ENCODE measurements around the gene CHRNB2. TPM values are rescaled to one million over a fixed set of nuclear protein-coding genes. Genes with fewer than 3 reads are reported as not detected.

The CHRNB2 gene
- total and polyA plus RNA-seq, 2 of the 4 experiments (the other 2 are of a cell fraction): under 0.01 to 0.03 TPM

GRCh38 chr1:154609398-154610380, 42.1 kb downstream of the CHRNB2 start:
- Histone ChIP-seq H2AK9ac (replicated peaks; ENCODE audit: low read depth, low read length, poor library complexity) (no peak overlapping the region), H3K36me3 (ENCODE audit: control insufficient read depth, insufficient read depth, low read length) (peaks cover 3% of the 10 kb centered on the region), H4K8ac (ENCODE audit: low read depth in 2 of 2, low read length in 2 of 2) (peak overlapping the region in 1 of 2 experiments; percentile 91; a peak in 1 of 4 replicates), H2BK5ac (ENCODE audit: low read depth, low read length, poor library complexity, severe bottlenecking) (peak overlapping the region; percentile 67), H3K4ac (ENCODE audit: low read depth, low read length) (no peak overlapping the region), H3K4me2 (ENCODE audit: low read depth, low read length) (peak overlapping the region; percentile 95), H3K4me3 (ENCODE audit: insufficient read depth, low read depth, low read length) (no peak overlapping the region), H3K9me3 (ENCODE audit: control insufficient read depth, insufficient read depth, low read length) (no peaks in the 10 kb centered on the region), H4K5ac (ENCODE audit: low read depth, low read length) (no peak overlapping the region), H2AFZ (replicated peaks; ENCODE audit: low read length, poor library complexity) (peak overlapping the region; percentile 6), H3K4me1 (ENCODE audit: control insufficient read depth, insufficient read depth, low read length) (peaks cover 4% of the 10 kb centered on the region), H3K23ac (ENCODE audit: low read depth, low read length) (peak overlapping the region; percentile 49; the same call in 1 of the 2 replicates), H2BK15ac (ENCODE audit: low read depth, low read length) (no peak overlapping the region), H3K9ac (ENCODE audit: low read depth, low read length) (no peak overlapping the region), H3K18ac (ENCODE audit: low read depth, low read length) (no peak overlapping the region), H3K9me1 (ENCODE audit: insufficient read depth, low read length) (peaks cover 11% of the 10 kb centered on the region), H4K91ac (ENCODE audit: insufficient read depth, low read depth, low read length) (no peak overlapping the region), H3K56ac (ENCODE audit: extremely low read depth, insufficient read depth, low read length) (no peak overlapping the region), H3K14ac (replicated peaks; ENCODE audit: low read depth, low read length) (no peak overlapping the region; the same call in 1 of the 2 replicates), H3K27me3 (ENCODE audit: control insufficient read depth, insufficient read depth, low read length) (no peaks in the 10 kb centered on the region), H2BK20ac (ENCODE audit: low read depth, low read length) (no peak overlapping the region), H4K20me1 (ENCODE audit: insufficient read depth, low read length) (peaks cover 42% of the 10 kb centered on the region), H3K79me1 (ENCODE audit: low read depth in 1 of 2, low read length in 2 of 2) (peaks cover 34 to 64% of the 10 kb centered on the region in 2 experiments), H2AK5ac (ENCODE audit: low read depth, low read length) (0 out of 2 replicates have a peak overlapping the region, but pooled peaks have one; percentile 7), H3K27ac (ENCODE audit: insufficient read depth, low read length) (no peak overlapping the region; the same call in 1 of the 2 replicates), H2BK120ac (ENCODE audit: low read depth, low read length) (no peak overlapping the region)
- ATAC-seq (ENCODE audit: low read depth) (no peak), DNase-seq (peak; percentile 36)
- dilution Hi-C loops (cut with HindIII; ENCODE audit: low sequenced_read_pairs, unreplicated experiment) (no loop called here), in situ Hi-C loops (cut with MboI; ENCODE audit: low sequenced_read_pairs) (no loop called here), intact Hi-C loops (cut with micrococcal nuclease) (loop anchor here (5.0 kb wide), 1 partner anchor 268 kb away; no protein-coding TSS in a partner anchor)
- no CpG with 5 or more reads among the region's 12 CpGs for whole genome bisulfite sequencing, 2 experiments (ENCODE audit: extremely low coverage in 2 of 2, insufficient read length in 1 of 2)
- ChIA-PET POLR2A (ENCODE audit: unreplicated experiment) (no interaction called here), CTCF (interaction anchor here (1.0 kb wide), 1 partner anchor 11 kb away, joined by 3 read pairs; no protein-coding TSS in a partner anchor)
- no TSS peak for BruUV-seq (replicated peaks)
- TF ChIP-seq MAFK (IDR thresholded peaks at IDR 0.05; ENCODE audit: low read depth, low read length) (no peak), BHLHE40 (IDR thresholded peaks at IDR 0.05; ENCODE audit: low read depth, low read length) (no peak), CTCF (conservative IDR thresholded peaks at IDR 0.05; ENCODE audit: low read depth, low read length) (no peak), CHD1 (IDR thresholded peaks at IDR 0.05; ENCODE audit: low read depth, low read length) (no peak), POLR2A (IDR thresholded peaks at IDR 0.05; ENCODE audit: low read depth, low read length) (no peak), RCOR1 (IDR thresholded peaks at IDR 0.05; ENCODE audit: insufficient replicate concordance, low read length) (no peak), RAD21 (IDR thresholded peaks at IDR 0.05; ENCODE audit: low read length) (no peak), MAZ (IDR thresholded peaks at IDR 0.05; ENCODE audit: borderline replicate concordance, low read depth, low read length) (no peak), RFX5 (IDR thresholded peaks at IDR 0.05; ENCODE audit: low read depth, low read length) (no peak), SMC3 (IDR thresholded peaks at IDR 0.05; ENCODE audit: low read depth, low read length) (no peak), MXI1 (IDR thresholded peaks at IDR 0.05; ENCODE audit: borderline replicate concordance, low read depth, low read length) (no peak), CEBPB (IDR thresholded peaks at IDR 0.05; ENCODE audit: low read depth, low read length) (no peak)
- TF ChIP-seq, protein P1, sequence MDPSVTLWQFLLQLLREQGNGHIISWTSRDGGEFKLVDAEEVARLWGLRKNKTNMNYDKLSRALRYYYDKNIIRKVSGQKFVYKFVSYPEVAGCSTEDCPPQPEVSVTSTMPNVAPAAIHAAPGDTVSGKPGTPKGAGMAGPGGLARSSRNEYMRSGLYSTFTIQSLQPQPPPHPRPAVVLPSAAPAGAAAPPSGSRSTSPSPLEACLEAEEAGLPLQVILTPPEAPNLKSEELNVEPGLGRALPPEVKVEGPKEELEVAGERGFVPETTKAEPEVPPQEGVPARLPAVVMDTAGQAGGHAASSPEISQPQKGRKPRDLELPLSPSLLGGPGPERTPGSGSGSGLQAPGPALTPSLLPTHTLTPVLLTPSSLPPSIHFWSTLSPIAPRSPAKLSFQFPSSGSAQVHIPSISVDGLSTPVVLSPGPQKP (IDR thresholded peaks at IDR 0.05; ENCODE audit: borderline replicate concordance, low read depth, low read length): no peak
